ENCODE results near the gene VPS8. TPM values are rescaled to one million over a fixed set of nuclear protein-coding genes. Genes with fewer than 3 reads are reported as not detected.

VPS8 gene
- total and polyA plus RNA-seq, 2 of the 8 experiments (the other 6 are each of a cell fraction or from before 2014, with no cell fraction given): 13.0 to 41.0 TPM

- H3K56ac ChIP-seq (replicated peaks; ENCODE audit: insufficient read length, low read depth, low read length): no peak overlapping the region
- no peak overlapping the region for H3K23ac ChIP-seq (ENCODE audit: insufficient read length)
- H3K4me3 ChIP-seq (ENCODE audit: extremely low read depth in 1 of 4, insufficient read depth in 2 of 4, low read depth in 3 of 4, low read length in 4 of 4): no peak overlapping the region
- ChIA-PET CTCF (ENCODE audit: partially characterized antibody) (no interaction called here), POLR2A (ENCODE audit: partially characterized antibody) (interaction anchor here (1.1 kb wide), 1 partner anchor 147 kb away, joined by 4 read pairs; no protein-coding TSS in a partner anchor)
- H4K20me1 ChIP-seq (replicated peaks in 1 of 2; ENCODE audit: control insufficient read depth in 1 of 2, insufficient read depth in 2 of 2, low read length in 2 of 2): no peaks in the 10 kb centered on the region
- H3K79me2 ChIP-seq (ENCODE audit: control insufficient read depth in 1 of 2, insufficient read depth in 2 of 2, low read length in 2 of 2): no peaks in the 10 kb centered on the region
- no peak overlapping the region for H4K5ac ChIP-seq (ENCODE audit: insufficient read length, low read depth, low read length)
- no peak overlapping the region for H3K27ac ChIP-seq (ENCODE audit: low read depth, low read length)
- no peaks in the 10 kb centered on the region for H3K79me1 ChIP-seq (ENCODE audit: low read depth, low read length)
- H3K4me1 ChIP-seq (replicated peaks in 1 of 4; ENCODE audit: control insufficient read depth in 3 of 4, insufficient read depth in 4 of 4, low read length in 3 of 4): peaks cover 0 to 9% (median 5%) of the 10 kb centered on the region in 4 experiments; a peak in 4 of 7 replicates
- H4K8ac ChIP-seq (ENCODE audit: extremely low read depth, insufficient read depth, low read length): no peak overlapping the region
- TF ChIP-seq HDAC6 (IDR thresholded peaks at IDR 0.05; ENCODE audit: low read depth, low read length): no peak
- no peak for TF ChIP-seq KDM5A (IDR thresholded peaks at IDR 0.05; ENCODE audit: low read length)
- TF ChIP-seq JUND (IDR thresholded peaks at IDR 0.05; ENCODE audit: low read length): no peak
- TF ChIP-seq RAD21 (IDR thresholded peaks at IDR 0.05 in 1 of 2, conservative IDR thresholded peaks at IDR 0.05 in 1 of 2; ENCODE audit: low read depth in 2 of 2, low read length in 2 of 2): no peak
- no peak for TF ChIP-seq USF2 (IDR thresholded peaks at IDR 0.05; ENCODE audit: low read length)
- TF ChIP-seq TAF7 (optimal IDR thresholded peaks at IDR 0.05; ENCODE audit: borderline replicate concordance, low read depth, low read length): no peak
- no peak for TF ChIP-seq SUZ12 (IDR thresholded peaks at IDR 0.05; ENCODE audit: low read length)
- no peak for TF ChIP-seq RXRA (IDR thresholded peaks at IDR 0.05; ENCODE audit: insufficient read depth, low read depth, low read length)
- TF ChIP-seq EP300 (IDR thresholded peaks at IDR 0.05; ENCODE audit: borderline replicate concordance in 1 of 2, low read depth in 2 of 2, low read length in 2 of 2): no peak
- no peak for TF ChIP-seq BRCA1 (IDR thresholded peaks at IDR 0.05; ENCODE audit: low read depth, low read length)
- no peaks in the 10 kb centered on the region for H3K9me3 ChIP-seq (ENCODE audit: insufficient read depth in 2 of 2, low read depth in 1 of 2, low read length in 1 of 2)
- no peak overlapping the region for H3K4ac ChIP-seq (replicated peaks; ENCODE audit: insufficient read length, low read depth, low read length)
- H3K36me3 ChIP-seq (ENCODE audit: control insufficient read depth in 2 of 4, insufficient read depth in 4 of 4, low read length in 3 of 4): no peaks in the 10 kb centered on the region
- no peak overlapping the region for H2BK120ac ChIP-seq (replicated peaks; ENCODE audit: low read depth, low read length)
- no peaks in the 10 kb centered on the region; the same call in none of the 2 replicates for H3K23me2 ChIP-seq (ENCODE audit: low read depth, low read length)
- no peak overlapping the region for H2BK20ac ChIP-seq (ENCODE audit: low read length)
- no peak overlapping the region for H3K9ac ChIP-seq (replicated peaks in 1 of 4; ENCODE audit: extremely low read depth in 1 of 4, low read depth in 3 of 4, low read length in 3 of 4)
- no peaks in the 10 kb centered on the region for H3K27me3 ChIP-seq (replicated peaks in 1 of 4; ENCODE audit: control insufficient read depth in 3 of 4, extremely low read depth in 1 of 4, insufficient read depth in 3 of 4, low read length in 3 of 4)
- WGBS, 2 experiments (ENCODE audit: extremely low coverage in 1 of 2, insufficient coverage in 1 of 2, insufficient read length in 1 of 2, insufficient replicate concordance in 2 of 2, low coverage in 1 of 2, low lambda C conversion rate in 2 of 2, missing lambda C conversion rate in 1 of 2): 97% methylated on average over 2 of the region's 4 CpGs; no CpG with 5 or more reads in 1 of the 2 experiments
- H2BK12ac ChIP-seq (ENCODE audit: low read depth, low read length): no peak overlapping the region
- DNase-seq (ENCODE audit: low read depth in 1 of 2, low spot score in 2 of 2) (no peak), FAIRE-seq (no peak)
- no peak overlapping the region for H3K14ac ChIP-seq (ENCODE audit: insufficient read length)
- H3K4me2 ChIP-seq (ENCODE audit: insufficient read depth in 1 of 2, low read depth in 2 of 2, low read length in 2 of 2): no peak overlapping the region
- H3K18ac ChIP-seq (ENCODE audit: extremely low read depth, low read length): no peak overlapping the region
- no peak overlapping the region for H4K91ac ChIP-seq (replicated peaks; ENCODE audit: insufficient read length, low read length)
- no peak overlapping the region for H2BK5ac ChIP-seq (ENCODE audit: low read depth, low read length)
- no peak overlapping the region for H2AK5ac ChIP-seq (ENCODE audit: low read depth, low read length)
- no peak overlapping the region for H2AFZ ChIP-seq (ENCODE audit: low read length)
- no peak overlapping the region for H2BK15ac ChIP-seq (ENCODE audit: low read length)
These were observed 83.4 kb downstream of the VPS8 start for GRCh38 chr3:184895350-184895749.
